GM21619 (cell line): ENCODE results near the gene FMO1.
A peak's percentile ranks its signal among the peaks of the same experiment; 100 is the strongest.
"Not testable (repeated sequence)": the region's sequence is repeated elsewhere in the genome, so short reads cannot be mapped to it uniquely, and the experiment has no call there.

Experiments used
- ATAC-seq: cut with Tn5 transposase; IDR thresholded peaks from one replicate; pipeline ENCODE4 v1.9.1; 2021; ENCODE audit not compliant: unreplicated experiment

FMO1 gene

GRCh38 chr1:171233183-171233582 lies 15.1 kb upstream of the FMO1 start:
- no peak for ATAC-seq

GRCh38 chr1:171236231-171236630 lies 12.1 kb upstream of the FMO1 start:
- ATAC-seq = not testable (repeated sequence)

DNA sequence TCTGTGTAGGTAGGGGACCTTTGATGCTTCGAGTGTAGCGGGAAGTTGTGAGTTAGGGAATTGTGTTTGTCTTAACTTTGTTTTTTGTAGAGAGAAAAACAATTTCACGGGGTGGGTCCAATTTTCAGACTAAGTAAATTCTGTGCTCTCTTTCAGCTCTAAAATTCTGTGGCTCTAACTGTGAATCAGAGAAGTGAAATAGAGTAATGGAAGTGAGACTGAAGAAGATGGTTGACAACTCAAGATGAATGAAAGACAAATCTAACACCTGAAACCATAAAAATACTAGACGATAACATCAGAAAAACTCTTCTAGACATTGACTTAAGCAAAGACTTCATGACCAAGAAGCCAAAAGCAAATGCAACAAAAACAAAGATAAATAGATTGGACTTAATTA lies 4.4 kb upstream of the FMO1 start:
- ATAC-seq = no peak

GRCh38 chr1:171245458-171246064 lies 2.7 kb upstream of the FMO1 start:
- peak; percentile 84 for ATAC-seq

DNA sequence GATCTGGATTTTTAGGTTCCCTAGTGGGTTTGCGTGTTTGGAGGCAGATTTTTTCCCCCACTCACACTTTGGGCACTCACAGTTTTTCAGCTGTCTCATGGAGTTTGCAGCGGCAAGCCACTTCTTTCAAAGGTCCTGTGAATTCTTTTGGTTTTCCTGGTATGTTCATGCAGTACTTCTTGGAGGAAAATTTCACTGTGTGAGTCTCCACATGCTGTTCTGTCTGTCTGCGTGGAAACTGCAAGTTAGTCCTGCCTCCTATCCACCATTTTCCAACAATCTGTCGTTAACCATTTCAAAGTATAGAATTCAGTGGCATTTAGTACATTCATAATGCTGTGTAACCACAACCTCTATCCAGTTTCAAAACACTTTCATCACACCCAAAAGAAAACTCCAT lies 793 bp upstream of the FMO1 start:
- no peak for ATAC-seq

DNA sequence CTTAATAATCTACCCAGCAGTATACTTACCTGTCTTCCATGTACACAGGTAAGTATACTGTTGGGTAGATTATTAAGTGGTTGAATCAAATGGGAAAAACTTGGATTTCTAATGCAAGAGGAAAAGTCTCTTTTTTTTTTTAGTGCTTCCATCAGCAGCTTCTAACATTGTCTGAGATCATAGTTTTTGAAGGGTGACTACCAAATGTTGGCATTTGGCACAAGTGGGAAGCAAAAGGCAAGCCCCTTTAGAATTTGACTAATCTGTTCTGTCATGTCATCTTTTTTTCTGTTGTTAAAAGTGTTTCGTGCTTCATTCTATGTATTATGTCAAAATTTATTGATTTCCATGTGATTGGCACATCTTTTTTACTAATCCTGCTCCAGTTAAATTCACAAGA lies 547 bp downstream of the FMO1 start:
- no peak for ATAC-seq

- no peak for ATAC-seq
These were observed 2.0 kb downstream of the FMO1 start for GRCh38 chr1:171250263-171250662.

DNA sequence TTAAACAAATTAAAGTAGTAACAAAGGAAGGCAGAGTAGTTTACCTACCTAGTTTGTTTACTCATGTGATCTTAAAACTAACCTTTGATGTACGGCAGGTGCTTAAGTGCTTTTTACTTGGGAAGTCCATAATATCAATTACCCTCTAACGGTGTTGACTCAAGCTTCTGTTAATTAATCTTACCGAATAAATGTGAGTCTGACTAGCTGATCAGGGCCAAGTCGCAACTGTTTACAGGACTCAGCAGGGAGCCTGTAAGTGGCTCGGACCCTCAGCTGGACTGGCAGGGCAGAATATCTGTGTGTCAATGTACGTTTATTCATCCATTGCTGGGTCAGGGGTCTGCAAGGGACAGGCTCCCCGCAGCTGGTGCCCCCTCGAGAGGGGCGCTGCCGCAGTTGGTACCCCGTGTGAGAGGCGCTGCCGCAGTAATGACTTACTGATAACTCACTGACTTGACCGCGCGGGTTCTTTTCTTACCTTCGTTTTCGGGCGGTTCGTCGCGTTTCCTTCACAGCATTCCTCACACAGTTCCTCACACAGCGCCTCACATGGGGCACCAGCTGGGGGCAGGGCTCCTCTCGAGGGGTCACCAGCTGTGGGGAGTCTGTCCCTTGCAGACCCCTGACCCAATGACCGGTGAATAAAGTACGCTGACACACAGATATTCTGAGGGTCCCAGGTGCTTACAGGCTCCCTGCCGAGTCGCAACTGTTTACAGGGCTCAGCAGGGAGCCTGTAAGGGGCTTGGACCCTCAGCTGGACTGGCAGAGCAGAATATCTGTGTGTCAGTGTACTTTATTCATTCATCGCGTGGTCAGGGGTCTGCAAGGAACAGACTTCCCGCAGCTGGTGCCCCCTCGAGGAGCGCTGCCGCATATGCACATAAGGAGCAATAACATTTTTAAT lies 3.0 kb downstream of the FMO1 start:
- peak; percentile 58 for ATAC-seq

DNA sequence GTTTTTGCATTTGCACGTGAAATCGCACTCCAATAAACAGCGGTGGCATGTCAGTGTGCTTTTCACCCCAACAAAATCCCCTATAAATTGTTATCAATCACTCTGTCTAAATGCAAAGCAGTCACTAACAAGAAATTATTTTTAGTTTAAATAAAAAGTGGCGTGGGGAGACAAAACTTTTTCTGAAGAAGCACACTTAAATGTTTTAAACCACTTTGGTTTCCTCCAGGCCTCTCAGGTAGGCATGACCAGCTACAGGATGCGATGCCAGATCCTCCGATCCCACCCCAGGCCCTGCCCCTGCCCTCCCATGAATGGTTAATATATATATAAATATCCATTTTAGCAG lies 3.6 kb downstream of the FMO1 start:
- no peak for ATAC-seq

- ATAC-seq = peak; percentile 87
These were observed 4.2 kb downstream of the FMO1 start for GRCh38 chr1:171252482-171252881.

DNA sequence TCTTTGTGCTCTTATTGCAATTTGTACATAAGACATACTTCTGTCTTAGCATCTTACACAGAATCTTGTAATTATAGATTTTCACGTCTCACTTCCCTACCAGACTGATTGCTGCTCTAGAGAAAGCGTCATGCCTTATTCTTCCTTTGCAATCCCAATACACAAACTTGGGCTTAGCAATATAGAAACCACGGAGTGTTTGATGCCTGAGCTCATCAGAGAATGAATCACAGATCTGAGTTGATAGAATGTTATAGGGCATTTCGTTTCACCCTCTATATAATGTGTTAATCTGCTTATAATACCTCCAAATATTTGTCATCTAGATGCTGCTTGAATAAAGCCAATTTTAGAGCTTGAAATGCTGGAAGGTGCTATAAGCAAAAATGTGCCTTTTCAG lies 6.6 kb downstream of the FMO1 start:
- no peak for ATAC-seq

GRCh38 chr1:171256940-171257606 lies 8.8 kb downstream of the FMO1 start:
- no peak for ATAC-seq

DNA sequence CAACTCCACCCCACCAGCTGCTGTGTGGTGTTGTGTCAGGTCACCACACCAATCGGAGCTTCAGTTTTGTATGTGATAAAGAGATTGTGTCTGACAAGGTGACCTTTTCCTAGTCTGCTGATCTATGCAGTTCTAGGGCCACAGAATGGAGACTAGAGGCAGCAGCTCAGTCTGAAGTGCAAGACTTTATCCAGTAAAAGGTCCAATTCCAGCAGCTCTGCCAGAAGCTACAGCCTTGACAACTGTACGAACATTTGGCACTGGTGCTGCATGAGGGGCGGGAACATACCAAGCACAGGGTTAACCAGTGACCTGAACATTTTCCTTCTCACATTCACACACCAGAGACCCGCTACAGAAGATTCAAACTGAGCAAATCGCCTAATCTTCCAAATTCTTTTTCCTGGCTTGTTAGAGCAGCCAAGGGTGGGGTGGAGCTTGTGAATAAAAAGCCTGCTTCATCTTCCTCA lies 9.3 kb downstream of the FMO1 start:
- no peak for ATAC-seq

DNA sequence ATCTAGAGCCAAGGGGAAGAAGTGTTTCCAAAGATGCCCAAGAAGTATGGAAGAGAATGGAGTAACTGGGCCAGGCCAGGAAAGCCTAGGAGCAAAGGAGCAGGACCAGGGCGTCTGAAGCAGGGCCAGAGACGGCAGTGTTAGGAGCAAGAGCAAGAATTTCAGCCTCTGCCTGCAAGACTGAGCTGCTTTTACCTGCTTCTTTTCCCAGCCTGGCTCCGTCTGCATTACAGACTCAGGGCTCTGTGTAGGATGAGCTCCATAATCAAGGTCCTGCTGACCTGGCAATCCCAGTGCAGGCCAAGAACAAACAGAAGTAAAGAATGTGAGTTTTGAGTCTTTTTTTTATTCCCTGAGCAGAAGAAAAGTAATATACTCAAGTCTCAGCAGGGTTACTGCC lies 10.1 kb downstream of the FMO1 start:
- ATAC-seq = no peak

GRCh38 chr1:171258943-171259342 lies 10.6 kb downstream of the FMO1 start:
- ATAC-seq = no peak

DNA sequence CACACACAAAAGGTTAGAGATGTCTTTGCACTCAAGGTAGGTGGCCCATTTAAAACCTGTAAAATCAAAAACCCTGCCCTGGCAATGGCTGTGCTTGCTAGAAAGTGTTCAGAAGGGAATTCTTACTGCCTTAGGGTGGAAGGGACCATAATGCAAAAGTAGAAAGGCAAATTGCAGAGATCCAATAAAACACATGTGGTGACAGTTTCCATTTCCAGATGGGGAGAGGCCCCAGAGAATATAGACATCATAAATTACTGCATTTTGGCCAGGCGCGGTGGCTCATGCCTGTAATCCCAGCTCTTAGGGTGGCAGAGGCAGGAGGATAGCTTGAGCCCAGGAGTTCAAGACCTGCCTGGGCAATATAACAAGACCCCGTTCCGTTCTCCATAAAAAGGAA lies 13.0 kb downstream of the FMO1 start:
- no peak for ATAC-seq

DNA sequence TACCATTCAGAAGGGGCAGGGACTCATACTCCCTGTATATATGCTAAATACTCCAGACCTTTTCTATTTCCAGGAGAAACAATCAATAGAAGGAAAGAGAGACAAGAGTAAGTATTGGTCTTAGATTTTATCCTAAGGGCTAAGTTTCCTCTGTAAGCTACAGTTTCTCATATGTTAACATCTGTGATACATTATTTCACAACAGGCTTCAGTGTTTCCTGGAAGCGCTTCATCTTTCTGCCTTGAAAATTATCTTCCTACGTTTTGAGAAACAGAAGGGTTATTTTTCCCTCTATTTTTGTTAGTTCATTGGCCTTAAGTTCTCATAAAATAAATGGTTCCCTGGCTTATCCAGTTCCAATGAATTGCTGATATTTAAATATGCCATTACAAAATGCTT lies 15.6 kb downstream of the FMO1 start:
- ATAC-seq = no peak

DNA sequence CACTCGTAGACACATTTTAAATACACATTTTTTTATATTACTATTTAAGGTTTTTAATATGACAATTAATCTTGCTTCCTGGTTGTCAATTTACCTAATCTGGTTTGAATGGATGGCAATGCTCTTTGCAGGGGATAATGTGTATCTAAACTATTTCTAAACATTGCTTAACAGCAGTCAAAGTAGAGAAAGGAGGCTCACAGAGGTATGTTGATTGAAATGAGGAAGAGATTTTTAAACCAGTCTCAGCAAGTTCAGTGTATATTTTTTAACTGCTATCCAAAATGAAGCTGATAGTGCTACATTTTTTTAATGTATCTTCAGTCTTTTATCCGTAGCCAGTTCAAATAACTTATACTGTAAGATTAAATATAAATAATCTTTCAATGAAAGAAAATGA lies 17.4 kb downstream of the FMO1 start:
- no peak for ATAC-seq

DNA sequence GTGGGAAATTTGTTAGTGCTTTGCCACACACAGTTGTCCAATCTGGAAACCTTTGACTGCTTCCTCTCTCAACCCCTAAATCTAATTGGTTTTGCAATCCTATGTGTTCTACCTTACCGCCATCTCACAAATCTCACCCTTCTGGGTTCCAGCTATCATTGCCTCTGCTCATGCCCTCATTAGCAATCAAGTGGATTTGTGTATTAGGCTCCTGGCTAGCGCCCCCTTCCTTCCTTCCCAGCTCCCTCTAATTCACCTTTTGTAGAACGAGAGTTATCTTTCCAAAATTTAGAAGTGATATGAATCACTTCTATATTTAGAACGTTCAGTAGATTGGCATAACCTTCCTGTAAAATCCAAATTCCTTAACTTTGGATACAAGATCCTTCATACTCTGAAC lies 18.6 kb downstream of the FMO1 start:
- no peak for ATAC-seq

- no peak for ATAC-seq
These were observed 19.1 kb downstream of the FMO1 start for GRCh38 chr1:171267391-171267790.

DNA sequence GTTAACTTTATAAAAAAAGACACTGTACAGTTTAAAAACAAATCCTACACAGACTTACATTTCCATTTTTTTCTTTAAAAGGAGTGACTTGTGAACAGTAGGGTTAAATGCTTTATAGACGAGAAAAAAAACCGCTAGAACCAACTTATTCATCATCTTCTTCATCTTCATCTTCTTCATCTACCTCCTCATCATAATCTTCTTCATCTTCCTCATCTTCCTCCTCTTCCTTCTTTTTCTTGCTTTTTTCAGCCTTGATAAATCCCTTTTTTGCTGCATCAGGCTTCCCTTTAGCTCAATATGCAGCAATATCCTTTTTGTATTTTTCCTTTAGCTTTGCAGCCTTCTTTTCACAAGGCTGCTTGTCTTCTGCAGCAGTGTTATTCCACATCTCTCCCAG lies 22.5 kb downstream of the FMO1 start:
- ATAC-seq = no peak

GRCh38 chr1:171277534-171277933 lies 29.2 kb downstream of the FMO1 start:
- ATAC-seq = no peak
